ENCODE measurements around the gene ALS2CL.

Gene ALS2CL

GRCh38 chr3:46676601-46677410 is 16.7 kb downstream of the ALS2CL start:
- no peak for DNase-seq (ENCODE audit: low read depth in 2 of 2)

- no peak for DNase-seq (ENCODE audit: low read depth in 2 of 2)
Measured at GRCh38 chr3:46675843-46676567, 17.5 kb downstream of the ALS2CL start.

- DNase-seq (ENCODE audit: low read depth in 2 of 2): no peak
Measured at GRCh38 chr3:46675426-46675825, 18.1 kb downstream of the ALS2CL start.

- no peak for DNase-seq (ENCODE audit: low read depth in 2 of 2)
Measured at GRCh38 chr3:46674031-46674845, 19.2 kb downstream of the ALS2CL start.

GRCh38 chr3:46673151-46674030 is 20.1 kb downstream of the ALS2CL start:
- DNase-seq (ENCODE audit: low read depth in 2 of 2): no peak

GRCh38 chr3:46672349-46672695 is 21.2 kb downstream of the ALS2CL start:
- no peak for DNase-seq (ENCODE audit: low read depth in 2 of 2)

- DNase-seq (ENCODE audit: low read depth in 2 of 2): no peak
Measured at GRCh38 chr3:46671541-46672348, 21.7 kb downstream of the ALS2CL start.

GRCh38 chr3:46670891-46671427 is 22.5 kb downstream of the ALS2CL start:
- DNase-seq (ENCODE audit: low read depth in 2 of 2): no peak

- DNase-seq (ENCODE audit: low read depth in 2 of 2): no peak
Measured at GRCh38 chr3:46670000-46670890, 23.2 kb downstream of the ALS2CL start.

- DNase-seq (ENCODE audit: low read depth in 2 of 2): no peak
Measured at GRCh38 chr3:46669191-46669999, 24.1 kb downstream of the ALS2CL start.

GRCh38 chr3:46668591-46668990 is 24.9 kb downstream of the ALS2CL start:
- no peak for DNase-seq (ENCODE audit: low read depth in 2 of 2)

- DNase-seq (ENCODE audit: low read depth in 2 of 2): no peak
Measured at GRCh38 chr3:46668116-46668515, 25.4 kb downstream of the ALS2CL start.

- no peak for DNase-seq (ENCODE audit: low read depth in 2 of 2)
Measured at GRCh38 chr3:46667657-46668056, 25.8 kb downstream of the ALS2CL start.

GRCh38 chr3:46667061-46667621 is 26.3 kb downstream of the ALS2CL start:
- no peak for DNase-seq (ENCODE audit: low read depth in 2 of 2)

GRCh38 chr3:46666453-46666845 is 27.0 kb downstream of the ALS2CL start:
- DNase-seq (ENCODE audit: low read depth in 2 of 2): no peak

GRCh38 chr3:46665763-46666452 is 27.6 kb downstream of the ALS2CL start:
- DNase-seq (ENCODE audit: low read depth in 2 of 2): no peak

GRCh38 chr3:46664971-46665762 is 28.3 kb downstream of the ALS2CL start:
- no peak for DNase-seq (ENCODE audit: low read depth in 2 of 2)
